WERI-Rb-1 (cell line): ENCODE measurements around the gene TIMM17B.

Experiments
- DNase-seq: peaks from one replicate; pipeline ENCODE4 v3.0.0-alpha.2; 2020
- H3K27ac ChIP-seq: fragments of 250-450 bp; sonication (Bioruptor Pico); 2 replicates; pipeline ENCODE4 v1.5.1; 2020; ENCODE audit warnings: mild to moderate bottlenecking, moderate library complexity
- H3K27me3 ChIP-seq: fragments of 250-450 bp; sonication (Bioruptor Pico); 2 replicates; pipeline ENCODE4 v1.5.1; 2021; ENCODE audit warnings: mild to moderate bottlenecking, low read depth, moderate library complexity; ENCODE audit not compliant: insufficient read depth, severe bottlenecking
- H3K36me3 ChIP-seq: fragments of 250-450 bp; sonication (Bioruptor Pico); 2 replicates; pipeline ENCODE4 v1.5.1; 2020; ENCODE audit warnings: mild to moderate bottlenecking, moderate library complexity
- H3K4me3 ChIP-seq: 2 replicates; pipeline ENCODE4 v1.5.1; 2011; ENCODE audit warnings: low read depth, mild to moderate bottlenecking, control low read depth, low read length
- H3K9me3 ChIP-seq: fragments of 250-450 bp; sonication (Bioruptor Pico); 2 replicates; pipeline ENCODE4 v1.5.1; 2021; ENCODE audit warnings: mild to moderate bottlenecking, moderate library complexity; ENCODE audit not compliant: severe bottlenecking
- CTCF ChIP-seq: IDR thresholded peaks from 2 replicates; pipeline ENCODE4 v1.5.1; 2011; ENCODE audit warnings: low read depth, mild to moderate bottlenecking, control low read depth, inconsistent platforms, low read length

Gene TIMM17B

GRCh38 chrX:48908600-48908999, 11.0 kb upstream of the TIMM17B start:
- no peak overlapping the region for H3K4me3 ChIP-seq
- H3K27me3 ChIP-seq = no peaks in the 10 kb centered on the region
- H3K9me3 ChIP-seq = no peaks in the 10 kb centered on the region
- DNase-seq = no peak
- no peak overlapping the region for H3K27ac ChIP-seq
- no peaks in the 10 kb centered on the region; the same call in 1 of the 2 replicates for H3K36me3 ChIP-seq
- TF ChIP-seq CTCF = no peak

- no peak for TF ChIP-seq CTCF
- Histone ChIP-seq H3K36me3 (peaks cover 14% of the 10 kb centered on the region; the same call in 1 of the 2 replicates), H3K27ac (no peak overlapping the region), H3K27me3 (peaks cover 6% of the 10 kb centered on the region), H3K4me3 (no peak overlapping the region), H3K9me3 (no peaks in the 10 kb centered on the region)
- no peak for DNase-seq
These were observed 7.7 kb upstream of the TIMM17B start for GRCh38 chrX:48905090-48905790.

GRCh38 chrX:48904626-48905025, 7.1 kb upstream of the TIMM17B start:
- TF ChIP-seq CTCF = no peak
- Histone ChIP-seq H3K27ac (no peak overlapping the region), H3K9me3 (no peaks in the 10 kb centered on the region), H3K4me3 (no peak overlapping the region), H3K36me3 (peaks cover 16% of the 10 kb centered on the region; the same call in 1 of the 2 replicates), H3K27me3 (peaks cover 6% of the 10 kb centered on the region)
- no peak for DNase-seq

- Histone ChIP-seq H3K4me3 (no peak overlapping the region), H3K36me3 (peaks cover 19% of the 10 kb centered on the region; the same call in 1 of the 2 replicates), H3K9me3 (no peaks in the 10 kb centered on the region), H3K27ac (no peak overlapping the region), H3K27me3 (peaks cover 6% of the 10 kb centered on the region)
- no peak for DNase-seq
- no peak for TF ChIP-seq CTCF
These were observed 6.6 kb upstream of the TIMM17B start for GRCh38 chrX:48904180-48904579.

GRCh38 chrX:48903290-48903689, 5.7 kb upstream of the TIMM17B start:
- peaks cover 6% of the 10 kb centered on the region for H3K27me3 ChIP-seq
- no peak overlapping the region for H3K4me3 ChIP-seq
- H3K36me3 ChIP-seq = peaks cover 19% of the 10 kb centered on the region
- no peak for TF ChIP-seq CTCF
- DNase-seq = no peak
- no peak overlapping the region for H3K27ac ChIP-seq
- H3K9me3 ChIP-seq = no peaks in the 10 kb centered on the region

GRCh38 chrX:48902776-48903175, 5.2 kb upstream of the TIMM17B start:
- no peak overlapping the region for H3K27ac ChIP-seq
- peaks cover 8% of the 10 kb centered on the region for H3K27me3 ChIP-seq
- peaks cover 19% of the 10 kb centered on the region for H3K36me3 ChIP-seq
- no peaks in the 10 kb centered on the region for H3K9me3 ChIP-seq
- no peak for DNase-seq
- TF ChIP-seq CTCF = no peak
- H3K4me3 ChIP-seq = no peak overlapping the region
